Measurements from ENCODE around the gene PITRM1.

Gene PITRM1

GRCh38 chr10:3129581-3130340 is 42.8 kb downstream of the PITRM1 start:
- in situ Hi-C loops (cut with HindIII; ENCODE audit: low sequenced_read_pairs) = no loop called here
- no peak overlapping the region for H3K4me3 ChIP-seq (ENCODE audit: low read depth, low read length)
- TF ChIP-seq, protein P1, sequence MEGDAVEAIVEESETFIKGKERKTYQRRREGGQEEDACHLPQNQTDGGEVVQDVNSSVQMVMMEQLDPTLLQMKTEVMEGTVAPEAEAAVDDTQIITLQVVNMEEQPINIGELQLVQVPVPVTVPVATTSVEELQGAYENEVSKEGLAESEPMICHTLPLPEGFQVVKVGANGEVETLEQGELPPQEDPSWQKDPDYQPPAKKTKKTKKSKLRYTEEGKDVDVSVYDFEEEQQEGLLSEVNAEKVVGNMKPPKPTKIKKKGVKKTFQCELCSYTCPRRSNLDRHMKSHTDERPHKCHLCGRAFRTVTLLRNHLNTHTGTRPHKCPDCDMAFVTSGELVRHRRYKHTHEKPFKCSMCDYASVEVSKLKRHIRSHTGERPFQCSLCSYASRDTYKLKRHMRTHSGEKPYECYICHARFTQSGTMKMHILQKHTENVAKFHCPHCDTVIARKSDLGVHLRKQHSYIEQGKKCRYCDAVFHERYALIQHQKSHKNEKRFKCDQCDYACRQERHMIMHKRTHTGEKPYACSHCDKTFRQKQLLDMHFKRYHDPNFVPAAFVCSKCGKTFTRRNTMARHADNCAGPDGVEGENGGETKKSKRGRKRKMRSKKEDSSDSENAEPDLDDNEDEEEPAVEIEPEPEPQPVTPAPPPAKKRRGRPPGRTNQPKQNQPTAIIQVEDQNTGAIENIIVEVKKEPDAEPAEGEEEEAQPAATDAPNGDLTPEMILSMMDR (IDR thresholded peaks at IDR 0.05; ENCODE audit: low read depth, low read length, missing control alignments) = no peak
- no peak for DNase-seq (ENCODE audit: low read depth)

DNA sequence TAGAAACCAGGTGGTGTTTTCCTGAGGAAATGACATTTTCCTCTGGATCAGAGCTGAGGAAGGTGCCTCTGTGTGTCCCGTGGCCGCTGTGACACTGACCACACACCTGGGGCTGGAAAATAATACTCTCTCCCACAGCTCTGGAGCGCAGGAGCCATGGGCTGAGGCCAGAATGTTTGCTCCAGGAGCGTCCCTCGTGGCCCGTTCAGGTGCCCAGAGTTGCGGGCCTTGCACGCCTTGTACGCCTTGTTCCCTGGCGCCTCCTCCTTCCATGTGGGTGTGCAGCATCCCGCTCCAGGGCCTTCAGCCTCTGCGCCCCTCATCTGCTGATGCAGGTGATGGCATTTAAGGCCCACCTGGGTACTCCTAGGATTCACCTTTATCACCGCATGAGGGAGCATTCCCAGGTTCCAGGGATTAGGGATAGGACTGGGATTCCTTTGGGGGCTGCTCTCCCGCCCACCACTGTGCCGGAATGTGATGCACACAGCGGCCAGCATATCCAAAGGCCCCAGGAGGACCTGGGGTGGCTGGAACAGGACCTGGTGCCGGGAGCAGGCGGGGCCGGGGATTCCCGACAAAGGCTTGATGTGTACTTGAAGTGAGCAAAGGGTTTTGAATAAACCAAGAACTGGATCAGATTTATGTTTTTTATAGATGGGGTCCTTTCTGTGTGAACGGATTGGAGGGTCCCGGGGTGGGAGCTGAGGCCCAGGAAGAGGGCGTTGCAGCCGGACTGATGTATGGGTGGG is 44.0 kb downstream of the PITRM1 start:
- H3K4me3 ChIP-seq (ENCODE audit: low read depth, low read length) = no peak overlapping the region
- in situ Hi-C loops (cut with HindIII; ENCODE audit: low sequenced_read_pairs) = no loop called here
- DNase-seq (ENCODE audit: low read depth) = no peak
- TF ChIP-seq, protein P1 (IDR thresholded peaks at IDR 0.05; ENCODE audit: low read depth, low read length, missing control alignments) = no peak

GRCh38 chr10:3127921-3128320 is 44.7 kb downstream of the PITRM1 start:
- in situ Hi-C loops (cut with HindIII; ENCODE audit: low sequenced_read_pairs) = no loop called here
- H3K4me3 ChIP-seq (ENCODE audit: low read depth, low read length) = no peak overlapping the region
- DNase-seq (ENCODE audit: low read depth) = no peak
- TF ChIP-seq, protein P1 (IDR thresholded peaks at IDR 0.05; ENCODE audit: low read depth, low read length, missing control alignments) = no peak

DNA sequence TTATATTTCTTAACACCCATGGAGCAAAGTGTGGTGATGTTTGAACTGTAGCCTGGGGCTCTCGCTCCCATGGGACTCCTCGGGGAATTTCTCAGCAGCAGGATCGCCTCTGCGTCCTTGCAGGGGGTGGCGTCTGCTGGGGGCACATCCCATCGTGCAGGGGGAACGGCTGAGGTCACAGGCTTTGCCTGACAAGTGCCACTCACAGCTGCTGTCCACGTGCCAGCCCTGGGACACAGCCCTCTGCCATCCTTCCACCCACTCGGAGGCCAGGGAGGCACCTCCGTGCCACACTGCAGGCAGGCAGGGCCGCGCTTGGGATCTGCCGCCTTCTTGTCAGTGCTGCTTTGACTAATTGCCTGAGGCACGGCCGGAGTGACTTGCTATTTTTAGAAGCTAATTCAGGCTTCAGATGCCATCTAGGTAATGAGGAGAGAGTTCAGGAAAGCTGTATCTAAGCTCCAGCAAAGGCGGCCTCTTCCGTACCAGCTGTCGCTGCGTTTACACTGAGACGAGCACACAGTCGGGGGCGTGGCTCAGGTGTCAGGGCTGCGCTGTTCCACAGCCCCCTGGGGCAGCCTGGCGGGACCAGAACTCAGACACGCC is 45.7 kb downstream of the PITRM1 start:
- H3K4me3 ChIP-seq (ENCODE audit: low read depth, low read length) = no peak overlapping the region
- TF ChIP-seq, protein P1 (IDR thresholded peaks at IDR 0.05; ENCODE audit: low read depth, low read length, missing control alignments) = no peak
- in situ Hi-C loops (cut with HindIII; ENCODE audit: low sequenced_read_pairs) = no loop called here
- DNase-seq (ENCODE audit: low read depth) = no peak

GRCh38 chr10:3126249-3126648 is 46.3 kb downstream of the PITRM1 start:
- TF ChIP-seq, protein P1 (IDR thresholded peaks at IDR 0.05; ENCODE audit: low read depth, low read length, missing control alignments) = no peak
- no peak overlapping the region for H3K4me3 ChIP-seq (ENCODE audit: low read depth, low read length)
- no peak for DNase-seq (ENCODE audit: low read depth)
- in situ Hi-C loops (cut with HindIII; ENCODE audit: low sequenced_read_pairs) = no loop called here

DNA sequence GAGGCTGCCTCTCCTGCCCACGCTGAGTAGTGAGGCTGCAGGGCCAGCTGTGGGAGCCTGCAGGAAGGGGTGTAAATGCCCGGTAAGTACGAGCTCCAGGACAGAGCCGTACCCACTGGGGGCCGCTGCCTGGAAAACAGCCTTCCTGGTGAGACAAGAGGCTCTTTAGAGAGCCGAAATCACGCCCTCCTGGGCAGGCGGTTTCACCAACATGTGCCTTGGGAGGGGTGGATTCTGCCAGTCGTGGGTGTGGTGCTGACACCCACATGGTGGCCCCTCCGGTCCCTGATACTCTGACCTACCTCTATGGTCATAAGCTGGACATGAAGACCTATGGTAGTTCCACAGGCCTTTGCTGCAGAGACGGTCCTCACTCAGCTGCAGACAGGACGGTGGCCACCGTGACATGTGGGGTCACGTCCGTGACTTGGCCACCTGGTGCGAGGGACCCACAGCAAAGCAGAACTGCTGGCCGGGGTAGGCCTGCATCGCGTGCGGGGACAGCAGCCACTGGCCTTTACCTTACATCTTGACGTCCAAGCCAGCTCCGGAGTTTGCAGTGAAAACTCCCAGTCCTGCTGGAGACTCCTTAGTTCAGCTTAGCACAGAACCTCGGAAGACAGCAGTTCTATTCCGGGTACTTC is 46.9 kb downstream of the PITRM1 start:
- DNase-seq (ENCODE audit: low read depth) = no peak
- TF ChIP-seq, protein P1 (IDR thresholded peaks at IDR 0.05; ENCODE audit: low read depth, low read length, missing control alignments) = no peak
- in situ Hi-C loops (cut with HindIII; ENCODE audit: low sequenced_read_pairs) = no loop called here

More for the DNA sequence above, 46.9 kb downstream of the PITRM1 start:
- no peak overlapping the region for H3K4me3 ChIP-seq (ENCODE audit: low read depth, low read length)

All from astrocyte of the cerebellum (primary cell).